ENCODE data around the gene SYT3. TPM values are rescaled to one million over a fixed set of nuclear protein-coding genes. Genes with fewer than 3 reads are reported as not detected.
"Not testable (repeated sequence)": the region's sequence is repeated elsewhere in the genome, so short reads cannot be mapped to it uniquely, and the experiment has no call there.

Gene SYT3
- total RNA-seq, 4 donors from 2014 or later = 1.2 TPM; not detected in 3

- Histone ChIP-seq H3K27ac (no peak overlapping the region), H3K4me3 (no peak overlapping the region), H3K9me3 (peaks cover 0 to 14% (median 4%) of the 10 kb centered on the region in 4 donors), H3K27me3 (no peaks in the 10 kb centered on the region), H3K4me1 (no peaks in the 10 kb centered on the region), H3K36me3 (no peaks in the 10 kb centered on the region)
- TF ChIP-seq, protein P1, sequence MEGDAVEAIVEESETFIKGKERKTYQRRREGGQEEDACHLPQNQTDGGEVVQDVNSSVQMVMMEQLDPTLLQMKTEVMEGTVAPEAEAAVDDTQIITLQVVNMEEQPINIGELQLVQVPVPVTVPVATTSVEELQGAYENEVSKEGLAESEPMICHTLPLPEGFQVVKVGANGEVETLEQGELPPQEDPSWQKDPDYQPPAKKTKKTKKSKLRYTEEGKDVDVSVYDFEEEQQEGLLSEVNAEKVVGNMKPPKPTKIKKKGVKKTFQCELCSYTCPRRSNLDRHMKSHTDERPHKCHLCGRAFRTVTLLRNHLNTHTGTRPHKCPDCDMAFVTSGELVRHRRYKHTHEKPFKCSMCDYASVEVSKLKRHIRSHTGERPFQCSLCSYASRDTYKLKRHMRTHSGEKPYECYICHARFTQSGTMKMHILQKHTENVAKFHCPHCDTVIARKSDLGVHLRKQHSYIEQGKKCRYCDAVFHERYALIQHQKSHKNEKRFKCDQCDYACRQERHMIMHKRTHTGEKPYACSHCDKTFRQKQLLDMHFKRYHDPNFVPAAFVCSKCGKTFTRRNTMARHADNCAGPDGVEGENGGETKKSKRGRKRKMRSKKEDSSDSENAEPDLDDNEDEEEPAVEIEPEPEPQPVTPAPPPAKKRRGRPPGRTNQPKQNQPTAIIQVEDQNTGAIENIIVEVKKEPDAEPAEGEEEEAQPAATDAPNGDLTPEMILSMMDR (IDR thresholded peaks at IDR 0.05) = no peak
- no peak for TF ChIP-seq POLR2A (IDR thresholded peaks at IDR 0.05)
- no peak for DNase-seq
Observed at GRCh38 chr19:50629801-50630200, 9.9 kb downstream of the SYT3 start.

DNA sequence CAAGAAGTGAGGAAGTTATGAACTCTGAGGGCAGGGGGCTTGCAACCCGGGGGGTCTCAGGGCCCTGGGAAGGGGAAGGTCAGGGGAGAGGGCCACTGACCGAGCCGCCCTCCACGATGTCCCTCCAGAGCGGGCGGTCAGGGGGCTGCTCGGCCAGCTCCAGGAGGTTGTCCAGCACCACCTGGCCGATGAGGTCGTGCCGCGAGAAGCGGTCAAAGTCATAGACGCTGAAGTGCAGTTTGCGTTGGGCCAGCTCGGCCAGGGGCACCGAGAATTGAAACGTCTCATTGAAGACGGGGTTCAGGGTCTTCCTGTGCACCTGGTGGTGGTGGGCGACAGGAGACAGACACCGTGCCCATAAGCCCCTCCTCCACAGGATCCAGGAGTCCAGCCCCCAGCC lies 10.5 kb downstream of the SYT3 start:
- no peak for TF ChIP-seq POLR2A (IDR thresholded peaks at IDR 0.05)
- no peaks in the 10 kb centered on the region for H3K36me3 ChIP-seq
- H3K4me3 ChIP-seq = no peak overlapping the region
- no peaks in the 10 kb centered on the region for H3K27me3 ChIP-seq
- no peak for DNase-seq
- H3K4me1 ChIP-seq = no peaks in the 10 kb centered on the region
- H3K9me3 ChIP-seq = peaks cover 0 to 8% (median 3%) of the 10 kb centered on the region in 4 donors
- no peak overlapping the region for H3K27ac ChIP-seq

DNA sequence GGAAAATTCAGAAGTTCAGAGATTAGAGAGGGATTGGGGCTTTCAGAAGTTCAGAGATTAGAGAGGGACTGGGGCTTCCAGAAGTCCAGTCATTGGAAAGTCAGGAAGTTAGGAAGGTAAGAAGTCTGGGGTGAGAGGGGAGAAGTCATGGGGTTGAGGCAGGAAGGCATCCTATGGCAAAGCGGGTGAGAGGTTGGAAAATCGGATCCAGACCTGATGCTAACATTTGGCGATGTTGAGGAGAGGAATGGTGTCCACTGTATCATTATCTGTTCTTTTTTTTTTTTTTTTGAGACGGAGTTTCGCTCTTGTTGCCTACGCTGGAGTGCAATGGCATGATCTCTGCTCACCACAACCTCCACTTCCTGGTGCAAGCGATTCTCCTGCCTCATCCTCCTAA lies 11.1 kb downstream of the SYT3 start:
- Histone ChIP-seq H3K27ac (no peak overlapping the region), H3K36me3 (no peaks in the 10 kb centered on the region), H3K9me3 (peaks cover 0 to 2% (median under 1%) of the 10 kb centered on the region in 4 donors), H3K4me1 (no peaks in the 10 kb centered on the region), H3K4me3 (no peak overlapping the region), H3K27me3 (no peaks in the 10 kb centered on the region)
- TF ChIP-seq, protein P1 (IDR thresholded peaks at IDR 0.05) = no peak
- no peak for TF ChIP-seq POLR2A (IDR thresholded peaks at IDR 0.05)
- no peak for DNase-seq

DNA sequence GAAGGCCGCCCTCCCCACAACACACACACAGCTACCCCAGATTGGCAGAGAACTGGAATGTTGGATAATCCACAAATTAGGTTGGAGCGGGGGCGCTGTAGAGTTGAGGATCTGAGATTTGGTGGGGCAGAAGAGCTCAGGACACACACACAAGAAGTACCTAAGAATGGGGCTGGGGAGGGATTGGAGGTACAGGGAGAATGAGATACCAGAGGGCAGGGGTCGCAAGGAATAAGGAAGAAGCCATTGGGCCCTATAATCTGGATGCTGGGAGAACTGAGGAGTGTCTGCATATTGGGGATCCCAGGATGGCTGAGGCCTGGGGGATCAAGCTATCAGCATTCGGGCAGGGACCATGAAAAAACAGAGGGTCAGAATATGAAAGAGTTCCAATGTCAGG lies 11.5 kb downstream of the SYT3 start:
- Histone ChIP-seq H3K27ac (no peak overlapping the region), H3K36me3 (no peaks in the 10 kb centered on the region), H3K4me1 (no peaks in the 10 kb centered on the region), H3K4me3 (no peak overlapping the region), H3K27me3 (no peaks in the 10 kb centered on the region), H3K9me3 (no peaks in the 10 kb centered on the region)
- TF ChIP-seq POLR2A (IDR thresholded peaks at IDR 0.05) = no peak
- TF ChIP-seq, protein P1 (IDR thresholded peaks at IDR 0.05) = no peak
- DNase-seq = no peak

- Histone ChIP-seq H3K27me3 (no peaks in the 10 kb centered on the region), H3K27ac (no peak overlapping the region), H3K9me3 (no peaks in the 10 kb centered on the region), H3K4me3 (no peak overlapping the region), H3K4me1 (no peaks in the 10 kb centered on the region), H3K36me3 (no peaks in the 10 kb centered on the region)
- no peak for DNase-seq
- TF ChIP-seq, protein P1 (IDR thresholded peaks at IDR 0.05) = no peak
Observed at GRCh38 chr19:50626795-50627194, 12.9 kb downstream of the SYT3 start.

DNA sequence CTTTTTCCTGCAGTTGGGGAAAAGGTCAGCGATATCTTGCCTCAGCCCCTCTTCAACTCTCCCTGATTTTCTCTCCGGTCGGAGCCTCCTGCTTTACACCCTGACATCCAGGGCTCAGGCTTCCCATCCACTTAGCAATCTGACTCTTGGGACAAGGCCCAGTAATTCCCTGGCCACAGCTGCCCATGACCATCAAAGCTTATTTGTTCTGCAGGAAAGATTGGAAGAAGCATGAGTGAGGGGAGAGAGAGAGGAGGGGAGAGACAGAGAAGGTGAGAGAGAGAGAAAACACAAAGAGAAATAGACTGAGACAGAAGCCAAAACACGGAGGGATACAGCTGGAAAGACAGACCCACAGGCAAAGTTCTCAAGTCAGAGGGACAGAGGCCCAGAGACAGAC lies 13.7 kb downstream of the SYT3 start:
- Histone ChIP-seq H3K4me3 (no peak overlapping the region), H3K9me3 (no peaks in the 10 kb centered on the region), H3K36me3 (no peaks in the 10 kb centered on the region), H3K27me3 (no peaks in the 10 kb centered on the region), H3K27ac (no peak overlapping the region), H3K4me1 (no peaks in the 10 kb centered on the region)
- DNase-seq = no peak
- TF ChIP-seq POLR2A (IDR thresholded peaks at IDR 0.05) = no peak

DNA sequence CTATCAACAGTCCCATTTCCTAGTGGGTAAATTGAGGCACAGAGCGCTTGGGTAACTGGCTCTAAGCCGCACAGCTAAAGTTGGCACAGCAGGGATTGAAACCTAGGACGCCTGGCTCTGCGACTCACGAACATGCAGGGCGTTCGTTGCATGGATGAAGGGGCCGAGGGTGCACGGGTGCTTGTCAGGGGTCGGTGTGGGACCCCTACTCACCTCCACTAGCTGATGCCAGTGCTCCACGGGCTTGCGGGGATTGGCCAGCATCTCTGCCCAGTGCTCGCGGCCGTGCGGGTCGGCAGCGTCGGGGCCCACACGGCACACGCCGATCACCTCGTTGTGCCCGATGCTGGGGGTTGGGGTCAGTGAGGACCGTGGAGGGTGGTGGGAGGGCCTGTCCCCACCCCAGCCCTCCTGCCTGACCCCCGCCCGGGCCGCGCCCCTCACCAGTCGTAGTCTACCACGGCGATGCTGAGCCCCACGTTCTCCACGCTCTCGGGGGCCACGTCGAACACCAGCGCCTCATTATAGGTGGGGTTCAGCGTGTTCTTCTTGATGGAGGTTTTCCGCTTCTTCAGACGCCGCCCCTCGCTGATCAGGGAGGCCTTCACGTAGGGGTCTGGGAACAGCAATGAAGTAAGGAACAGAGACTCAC lies 14.6 kb downstream of the SYT3 start:
- Histone ChIP-seq H3K27ac (no peak overlapping the region), H3K4me1 (no peaks in the 10 kb centered on the region), H3K27me3 (no peaks in the 10 kb centered on the region), H3K36me3 (no peaks in the 10 kb centered on the region), H3K9me3 (no peaks in the 10 kb centered on the region), H3K4me3 (no peak overlapping the region)
- TF ChIP-seq, protein P1 (IDR thresholded peaks at IDR 0.05) = no peak
- no peak for TF ChIP-seq POLR2A (IDR thresholded peaks at IDR 0.05)
- no peak for DNase-seq

- H3K4me3 ChIP-seq, H3K27me3 ChIP-seq, H3K36me3 ChIP-seq, H3K4me1 ChIP-seq, DNase-seq, H3K27ac ChIP-seq, H3K9me3 ChIP-seq: not testable (repeated sequence)
Observed at GRCh38 chr19:50620394-50620906, 19.2 kb downstream of the SYT3 start.

DNA sequence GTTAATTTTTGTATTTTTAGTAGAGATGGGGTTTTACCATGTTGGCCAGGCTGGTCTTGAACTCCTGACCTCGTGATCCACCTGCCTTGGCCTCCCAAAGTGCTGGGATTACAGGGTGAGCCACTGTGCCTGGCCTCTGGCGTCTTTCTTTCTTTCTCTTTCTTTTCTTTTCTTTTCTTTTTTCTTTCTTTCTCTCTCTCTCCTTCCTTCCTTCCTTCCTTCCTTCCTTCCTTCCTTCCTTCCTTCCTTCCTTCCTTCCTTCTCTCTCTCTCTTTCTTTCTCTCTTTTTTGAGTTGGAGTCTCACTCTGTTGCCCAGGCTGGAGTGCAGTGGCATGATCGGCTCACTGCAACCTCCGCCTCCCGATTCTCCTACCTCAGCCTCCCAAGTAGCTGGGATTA lies 20.5 kb downstream of the SYT3 start:
- DNase-seq, H3K36me3 ChIP-seq, H3K27ac ChIP-seq, H3K4me3 ChIP-seq, H3K9me3 ChIP-seq, H3K4me1 ChIP-seq, H3K27me3 ChIP-seq: not testable (repeated sequence)

GRCh38 chr19:50618379-50618778 lies 21.3 kb downstream of the SYT3 start:
- not testable (repeated sequence) for H3K27ac ChIP-seq, H3K9me3 ChIP-seq, H3K27me3 ChIP-seq, H3K4me3 ChIP-seq, H3K36me3 ChIP-seq, H3K4me1 ChIP-seq, DNase-seq

All from Peyer's patch (tissue), 4 donors.